HG02588 (cell line): Measurements from ENCODE around the gene NUCKS1.

Experiments used
- ATAC-seq: cut with Tn5 transposase; IDR thresholded peaks from one replicate; pipeline ENCODE4 v1.9.1; 2021; ENCODE audit warnings: mild to moderate bottlenecking, moderate library complexity; ENCODE audit not compliant: unreplicated experiment

Gene NUCKS1

GRCh38 chr1:205750138-205751035, at the start of gene NUCKS1:
Gene NUCKS1 (minus strand): TSS chr1:205750182. CDS start chr1:205749973, 209 bp downstream.
- ATAC-seq = peak; percentile 77

GRCh38 chr1:205798577-205798976, 48.6 kb upstream of the NUCKS1 start:
- ATAC-seq = no peak

GRCh38 chr1:205797168-205797567, 47.2 kb upstream of the NUCKS1 start:
- ATAC-seq = no peak

- peak; percentile 55 for ATAC-seq
Measured at GRCh38 chr1:205794011-205794730, 44.2 kb upstream of the NUCKS1 start.

GRCh38 chr1:205792961-205793673, 43.1 kb upstream of the NUCKS1 start:
- no peak for ATAC-seq

- peak; percentile 47 for ATAC-seq
Measured at GRCh38 chr1:205792481-205792881, 42.5 kb upstream of the NUCKS1 start.

GRCh38 chr1:205791568-205792180, 41.7 kb upstream of the NUCKS1 start:
- ATAC-seq = no peak

- no peak for ATAC-seq
Measured at GRCh38 chr1:205787287-205787916, 37.4 kb upstream of the NUCKS1 start.

- ATAC-seq = no peak
Measured at GRCh38 chr1:205786601-205787000, 36.6 kb upstream of the NUCKS1 start.

- no peak for ATAC-seq
Measured at GRCh38 chr1:205785446-205785845, 35.5 kb upstream of the NUCKS1 start.

- no peak for ATAC-seq
Measured at GRCh38 chr1:205783904-205784303, 33.9 kb upstream of the NUCKS1 start.

GRCh38 chr1:205783433-205783795, 33.4 kb upstream of the NUCKS1 start:
- no peak for ATAC-seq

GRCh38 chr1:205782627-205783432, 32.8 kb upstream of the NUCKS1 start:
- no peak for ATAC-seq

GRCh38 chr1:205780335-205780734, 30.4 kb upstream of the NUCKS1 start:
- ATAC-seq = no peak

GRCh38 chr1:205777994-205778393, 28.0 kb upstream of the NUCKS1 start:
- no peak for ATAC-seq

GRCh38 chr1:205775717-205776056, 25.7 kb upstream of the NUCKS1 start:
- no peak for ATAC-seq

GRCh38 chr1:205775015-205775716, 25.2 kb upstream of the NUCKS1 start, which contains the start of gene RAB29:
Gene RAB29 (minus strand): TSS chr1:205775482. CDS start chr1:205774956, 526 bp downstream.
- ATAC-seq = peak; percentile 69

GRCh38 chr1:205774198-205775014, 24.4 kb upstream of the NUCKS1 start:
- peak; percentile 32 for ATAC-seq
